Stomach (tissue), 4 donors: ENCODE results near the gene CDC42EP1.
"Not testable (repeated sequence)": the region's sequence is repeated elsewhere in the genome, so short reads cannot be mapped to it uniquely, and the experiment has no call there.

ENCODE experiments used
- CTCF ChIP-seq, 7 experiments: fragments of 450-650 bp in 4 of 7; fragments of 200-600 bp in 3 of 7; sonication (generic) in 3 of 7; IDR thresholded peaks; one replicate each; pipeline ENCODE4 v1.5.1; 2016 to 2019; ENCODE audit warnings: antibody characterized with exemption in 7 of 7, control low read depth in 2 of 7, mild to moderate bottlenecking in 1 of 7
- EP300 ChIP-seq: sonication (generic); formaldehyde crosslinking; IDR thresholded peaks from one replicate; pipeline ENCODE4 v1.6.1; 2017; ENCODE audit warnings: antibody characterized with exemption
- POLR2AphosphoS5 ChIP-seq, 3 donors: sonication (generic); formaldehyde crosslinking; IDR thresholded peaks; one replicate each; pipeline ENCODE4 v1.6.1; 2016; ENCODE audit warnings: antibody characterized with exemption in 3 of 3

DNA sequence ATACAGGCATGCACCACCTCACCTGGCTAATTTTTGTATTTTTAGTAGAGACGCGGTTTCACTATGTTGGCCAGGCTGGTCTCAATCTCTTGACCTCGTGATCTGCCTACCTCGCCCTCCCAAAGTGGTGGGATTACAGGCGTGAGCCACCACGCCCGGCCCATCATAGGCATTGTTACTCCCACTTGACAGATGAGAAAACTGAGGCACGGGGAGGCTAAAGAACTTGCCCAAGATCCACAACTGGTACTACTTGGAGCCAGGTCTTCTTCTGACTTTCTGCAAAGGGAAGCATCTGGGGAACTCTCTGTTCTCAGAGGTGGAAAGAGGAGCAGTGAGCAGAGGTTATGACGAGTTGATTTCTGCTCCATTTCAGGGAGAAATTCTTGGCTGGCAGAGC, 9.4 kb upstream of the CDC42EP1 start:
- TF ChIP-seq CTCF (IDR thresholded peaks at IDR 0.05); POLR2AphosphoS5 (IDR thresholded peaks at IDR 0.05); EP300: not testable (repeated sequence)
